A673 (cell line): ENCODE results near the gene MSL3.

Source experiments
- EZH2 ChIP-seq: fragments of 200-600 bp; sonication (generic); IDR thresholded peaks from 2 replicates; pipeline ENCODE4 v1.6.1; 2017; ENCODE audit warnings: borderline replicate concordance, low read depth, mild to moderate bottlenecking, mixed read lengths, antibody characterized with exemption, low read length; ENCODE audit not compliant: poor library complexity, severe bottlenecking
- TF ChIP-seq, protein P1 (sequence below): fragments of 300-800, 200-600 bp; sonication (generic); conservative IDR thresholded peaks from 2 replicates; pipeline ENCODE4 v1.5.1; 2017; ENCODE audit warnings: low read depth, mild to moderate bottlenecking, antibody characterized with exemption, low read length, moderate library complexity, mixed read lengths

DNA sequence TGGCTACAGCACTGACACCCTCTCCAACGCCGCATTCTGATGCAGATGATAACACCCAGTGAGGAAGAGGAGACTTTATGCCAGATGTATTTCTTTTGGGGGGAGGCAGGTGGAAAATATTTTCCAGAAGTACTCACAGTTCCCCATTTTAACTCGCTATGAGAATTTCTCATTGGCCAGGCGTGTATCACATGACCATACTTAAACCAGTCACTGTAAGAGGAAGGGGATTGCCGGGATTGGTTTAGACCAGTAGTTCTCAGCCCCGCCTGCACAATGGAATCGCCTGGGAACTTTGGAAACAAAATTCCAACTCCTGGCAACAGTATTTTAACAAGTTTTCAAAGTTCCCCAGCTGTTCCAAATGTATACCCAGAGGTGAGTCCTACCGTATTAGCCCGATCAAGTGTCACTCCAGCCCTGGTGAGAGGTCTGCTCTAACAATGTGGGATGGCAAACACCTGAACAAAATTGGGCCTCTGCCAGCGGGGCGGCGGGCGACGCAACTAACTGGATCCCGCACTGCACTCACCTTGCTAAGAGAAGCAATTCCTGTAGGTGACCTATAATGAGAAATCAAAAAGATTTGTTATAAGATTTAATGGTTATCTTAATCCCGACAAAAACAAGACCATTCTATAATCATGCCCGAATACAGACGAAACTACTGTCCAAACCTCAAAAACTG lies 2.9 kb upstream of the MSL3 start:
- TF ChIP-seq, protein P1, sequence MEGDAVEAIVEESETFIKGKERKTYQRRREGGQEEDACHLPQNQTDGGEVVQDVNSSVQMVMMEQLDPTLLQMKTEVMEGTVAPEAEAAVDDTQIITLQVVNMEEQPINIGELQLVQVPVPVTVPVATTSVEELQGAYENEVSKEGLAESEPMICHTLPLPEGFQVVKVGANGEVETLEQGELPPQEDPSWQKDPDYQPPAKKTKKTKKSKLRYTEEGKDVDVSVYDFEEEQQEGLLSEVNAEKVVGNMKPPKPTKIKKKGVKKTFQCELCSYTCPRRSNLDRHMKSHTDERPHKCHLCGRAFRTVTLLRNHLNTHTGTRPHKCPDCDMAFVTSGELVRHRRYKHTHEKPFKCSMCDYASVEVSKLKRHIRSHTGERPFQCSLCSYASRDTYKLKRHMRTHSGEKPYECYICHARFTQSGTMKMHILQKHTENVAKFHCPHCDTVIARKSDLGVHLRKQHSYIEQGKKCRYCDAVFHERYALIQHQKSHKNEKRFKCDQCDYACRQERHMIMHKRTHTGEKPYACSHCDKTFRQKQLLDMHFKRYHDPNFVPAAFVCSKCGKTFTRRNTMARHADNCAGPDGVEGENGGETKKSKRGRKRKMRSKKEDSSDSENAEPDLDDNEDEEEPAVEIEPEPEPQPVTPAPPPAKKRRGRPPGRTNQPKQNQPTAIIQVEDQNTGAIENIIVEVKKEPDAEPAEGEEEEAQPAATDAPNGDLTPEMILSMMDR = no peak
- TF ChIP-seq EZH2 = no peak
